Ovary (tissue), 10 donors: ENCODE data around the gene BTBD18. TPM values are rescaled to one million over a fixed set of nuclear protein-coding genes. Genes with fewer than 3 reads are reported as not detected.

Experiments used
- DNase-seq, 5 donors: peaks; one replicate each; pipeline ENCODE4 v3.0.0-alpha.2; 2019 to 2020
- H3K27ac ChIP-seq, 2 donors: fragments of 200-600 bp; one replicate each; pipeline versions ENCODE4 v1.5.1 to v1.8.0; 2019 to 2022
- H3K27me3 ChIP-seq: fragments of 200-600 bp; one replicate; pipeline ENCODE4 v1.8.0; 2022
- H3K36me3 ChIP-seq: fragments of 200-600 bp; sonication (generic); one replicate; pipeline ENCODE4 v1.5.1; 2019
- H3K4me1 ChIP-seq: one replicate; pipeline ENCODE4 v1.8.1; 2013; ENCODE audit warnings: mild to moderate bottlenecking, moderate library complexity; ENCODE audit not compliant: insufficient read depth
- H3K4me3 ChIP-seq: fragments of 200-600 bp; sonication (generic); one replicate; pipeline ENCODE4 v1.5.1; 2017
- H3K9me3 ChIP-seq, 2 donors: fragments of 200-600 bp in 1 of 2; sonication (generic) in 1 of 2; one replicate each; pipeline versions ENCODE4 v1.5.1 to v1.8.1; 2013 to 2019; ENCODE audit warnings: mild to moderate bottlenecking in 1 of 2, moderate library complexity in 1 of 2
- EP300 ChIP-seq: sonication (generic); formaldehyde crosslinking; IDR thresholded peaks from one replicate; pipeline ENCODE4 v1.6.1; 2017; ENCODE audit warnings: antibody characterized with exemption
- POLR2A ChIP-seq: fragments of 450-650 bp; IDR thresholded peaks from one replicate; pipeline ENCODE4 v1.6.1; 2017; ENCODE audit warnings: antibody characterized with exemption, mild to moderate bottlenecking, moderate library complexity
- WGBS, 3 donors: extraction: QIAGEN DNeasy Blood & Tissue Kit in 1 of 3; methylation state at CpG; one replicate each; pipeline versions ENCODE4 v1.1.5 to v1.1.7; 2013 to 2017; 5-methylcytosine and 5-hydroxymethylcytosine counted together
- intact Hi-C, 4 donors: fragments of 100-400 bp; cut with DNase I; formaldehyde crosslinking; loops; one replicate each; pipeline versions ENCODE4 v1.11.0 to v1.15.1; 2022 to 2023
- long read RNA-seq, 3 donors: library from polyadenylated mRNA in 2 of 3; unstranded in 2 of 3; transcript quantifications; one replicate each; pipeline ENCODE4 v2.0.0 and lab custom pipeline, GENCODE V29; 2021 to 2026
- polyA plus RNA-seq, 2 donors: library from polyadenylated mRNA; stranded (reverse); fragments of 200-250 nt in 1 of 2; fragments of 350-450 nt in 1 of 2; fragmentation: Illumina TruSeq in 1 of 2; extraction: RNeasy Lipid Tissue Mini Kit (QIAGEN cat#74804) in 1 of 2; gene quantifications; one replicate each; pipeline ENCODE4 v1.2.3, GENCODE V29; 2013 to 2014
- total RNA-seq, 7 donors: library from RNA; depleted of rRNA in 2 of 7; stranded (reverse); fragments of >200 nt in 2 of 7; fragmentation: NEBNext Ultra II Directional in 3 of 7; extraction: Animal tissue kit (Norgen Biotek cat#: 25700) in 3 of 7; gene quantifications; one replicate each; pipeline versions ENCODE4 v1.1.0 to v1.2.4, GENCODE V29; 2016 to 2023
- TF ChIP-seq, protein P1 (sequence below), 3 donors: fragments of 450-650 bp in 2 of 3; fragments of 200-600 bp in 1 of 3; IDR thresholded peaks; one replicate each; pipeline versions ENCODE4 v1.5.1 to v1.8.0; 2016 to 2022; ENCODE audit warnings: antibody characterized with exemption in 3 of 3, mild to moderate bottlenecking in 1 of 3
- donor health status: DM: no; HTN: no; CAD: no; lungs with moderate emphysema.
- donor health status: DM: no; HTN: no; CAD: no.
- donor health status: Bipolar disorder and iron deficiency.
- donor health status: DM: yes; HTN: yes; CAD: no.
- donor health status: DM: no; HTN: no; CAD: no.
- donor health status: DM: yes; HTN: yes; CAD: no.

The BTBD18 gene, protein sequence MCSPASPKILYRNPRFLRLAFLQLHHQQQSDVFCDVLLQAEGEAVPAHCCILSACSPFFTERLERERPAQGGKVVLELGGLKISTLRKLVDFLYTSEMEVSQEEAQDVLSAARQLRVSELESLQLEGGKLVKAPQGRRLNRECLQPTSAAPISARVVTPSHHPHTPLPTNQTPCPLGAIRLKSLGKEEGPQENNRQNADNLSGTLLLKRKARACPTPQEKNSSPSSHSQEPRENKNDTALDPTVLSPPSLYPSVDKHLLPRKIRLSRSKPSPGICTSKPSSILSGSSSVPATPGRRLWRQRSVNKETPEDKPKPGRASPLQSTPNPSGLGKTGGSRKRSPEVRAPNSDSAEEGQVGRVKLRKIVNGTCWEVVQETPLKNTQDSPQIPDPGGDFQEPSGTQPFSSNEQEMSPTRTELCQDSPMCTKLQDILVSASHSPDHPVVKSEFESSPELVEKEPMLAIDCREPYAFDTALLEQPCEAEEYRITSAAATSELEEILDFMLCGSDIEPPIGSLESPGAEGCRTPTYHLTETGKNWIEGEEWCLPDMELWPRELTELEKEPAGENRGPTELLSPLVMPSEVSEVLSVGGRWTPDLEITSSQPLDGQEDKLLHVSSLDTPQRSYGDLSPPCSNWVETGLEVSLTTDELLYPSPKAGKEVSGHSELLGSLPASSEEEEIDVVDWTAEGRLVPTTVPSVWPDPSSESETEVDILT
- total RNA-seq (not detected), polyA plus RNA-seq (under 1 TPM in 1 of 2 donors, not detected in 1; 0.02 TPM)
- long read RNA-seq, donor 1, result 0 reads
- long read RNA-seq, donor 2, partial matches to known transcripts, result 0 of 1 reads
- long read RNA-seq, donor 2, other reads (novel, unspliced or antisense), result 0 of 1 reads
- long read RNA-seq, donor 3, result 0 reads

DNA sequence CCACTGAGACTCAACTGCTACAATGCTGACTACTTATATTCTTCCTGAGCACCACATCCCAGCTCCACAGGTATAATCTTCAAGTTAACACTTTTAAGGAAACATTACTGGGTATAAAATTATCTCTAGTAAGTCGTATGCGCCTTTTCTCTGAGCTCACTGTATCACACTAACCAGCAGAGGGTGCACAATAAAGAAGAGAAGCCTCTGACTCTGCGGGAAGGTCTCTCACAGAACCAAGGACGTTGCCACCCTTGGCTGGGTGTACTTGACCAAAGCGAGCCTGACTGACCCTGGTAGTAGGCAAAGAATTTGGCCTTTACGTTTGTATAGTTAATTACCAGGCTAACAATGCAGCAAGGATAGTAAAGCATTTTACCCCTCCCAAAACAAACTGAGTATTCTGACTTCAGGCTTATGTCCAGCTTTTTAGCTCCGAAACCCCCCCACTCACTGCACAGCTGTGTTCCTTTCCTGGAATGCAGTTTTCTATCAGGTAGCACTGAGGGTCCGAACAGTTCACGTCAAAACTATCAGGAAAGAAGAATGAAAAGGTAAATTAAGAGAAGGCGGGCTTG is at the start of gene BTBD18:
BTBD18 (minus strand) TSS at position 144 of the 578 bp plus-strand sequence. CDS start 631 bp downstream, outside the sequence.
- intact Hi-C loops, result loop anchor here in 1 of 4 donors (10.0 kb wide), 1 partner anchor 53 kb away; no protein-coding TSS in a partner anchor
- 31 to 46% (median 33%) methylated on average over 10 of the region's 10 CpGs for WGBS, 3 donors
- no peaks in the 10 kb centered on the region for H3K4me1 ChIP-seq
- H3K4me3 ChIP-seq, result no peak within 1 kb of the TSS
- TF ChIP-seq, protein P1, sequence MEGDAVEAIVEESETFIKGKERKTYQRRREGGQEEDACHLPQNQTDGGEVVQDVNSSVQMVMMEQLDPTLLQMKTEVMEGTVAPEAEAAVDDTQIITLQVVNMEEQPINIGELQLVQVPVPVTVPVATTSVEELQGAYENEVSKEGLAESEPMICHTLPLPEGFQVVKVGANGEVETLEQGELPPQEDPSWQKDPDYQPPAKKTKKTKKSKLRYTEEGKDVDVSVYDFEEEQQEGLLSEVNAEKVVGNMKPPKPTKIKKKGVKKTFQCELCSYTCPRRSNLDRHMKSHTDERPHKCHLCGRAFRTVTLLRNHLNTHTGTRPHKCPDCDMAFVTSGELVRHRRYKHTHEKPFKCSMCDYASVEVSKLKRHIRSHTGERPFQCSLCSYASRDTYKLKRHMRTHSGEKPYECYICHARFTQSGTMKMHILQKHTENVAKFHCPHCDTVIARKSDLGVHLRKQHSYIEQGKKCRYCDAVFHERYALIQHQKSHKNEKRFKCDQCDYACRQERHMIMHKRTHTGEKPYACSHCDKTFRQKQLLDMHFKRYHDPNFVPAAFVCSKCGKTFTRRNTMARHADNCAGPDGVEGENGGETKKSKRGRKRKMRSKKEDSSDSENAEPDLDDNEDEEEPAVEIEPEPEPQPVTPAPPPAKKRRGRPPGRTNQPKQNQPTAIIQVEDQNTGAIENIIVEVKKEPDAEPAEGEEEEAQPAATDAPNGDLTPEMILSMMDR (IDR thresholded peaks at IDR 0.05), result no peak
- TF ChIP-seq EP300 (no peak), POLR2A (no peak)
- no peaks in the 10 kb centered on the region for H3K27me3 ChIP-seq
- DNase-seq, result no peak
- no peak within 1 kb of the TSS for H3K27ac ChIP-seq
- H3K9me3 ChIP-seq, result no peaks in the 10 kb centered on the region
- H3K36me3 ChIP-seq, result no peaks in the 10 kb centered on the region

DNA sequence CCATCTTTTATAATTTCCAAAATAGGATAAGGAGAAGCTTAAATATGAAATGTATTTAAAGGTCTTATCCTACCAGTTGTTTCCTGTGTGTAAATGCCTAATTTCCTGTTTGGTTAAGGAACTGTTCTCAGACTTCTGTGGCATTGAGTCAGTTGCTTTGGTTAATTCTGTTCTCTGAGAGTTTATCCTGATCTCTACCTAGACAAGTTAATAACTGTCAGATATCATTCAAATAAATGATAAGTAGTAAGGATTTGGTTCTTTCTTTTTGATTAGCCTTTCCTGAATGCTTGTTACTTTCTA is 49.5 kb upstream of the BTBD18 start:
- DNase-seq, result no peak
- Histone ChIP-seq H3K4me1 (peaks cover 3% of the 10 kb centered on the region), H3K4me3 (no peak overlapping the region), H3K9me3 (no peaks in the 10 kb centered on the region), H3K36me3 (no peaks in the 10 kb centered on the region), H3K27ac (no peak overlapping the region), H3K27me3 (no peaks in the 10 kb centered on the region)
- intact Hi-C loops, result loop anchor here in 2 of 4 donors (5.0 to 10.0 kb wide), 2 partner anchors 39 to 46 kb away; partner anchors contain the start of genes BTBD18 (in 1 of the 2) and CTNND1 (in 1 of the 2)
- TF ChIP-seq, protein P1 (IDR thresholded peaks at IDR 0.05), result no peak

DNA sequence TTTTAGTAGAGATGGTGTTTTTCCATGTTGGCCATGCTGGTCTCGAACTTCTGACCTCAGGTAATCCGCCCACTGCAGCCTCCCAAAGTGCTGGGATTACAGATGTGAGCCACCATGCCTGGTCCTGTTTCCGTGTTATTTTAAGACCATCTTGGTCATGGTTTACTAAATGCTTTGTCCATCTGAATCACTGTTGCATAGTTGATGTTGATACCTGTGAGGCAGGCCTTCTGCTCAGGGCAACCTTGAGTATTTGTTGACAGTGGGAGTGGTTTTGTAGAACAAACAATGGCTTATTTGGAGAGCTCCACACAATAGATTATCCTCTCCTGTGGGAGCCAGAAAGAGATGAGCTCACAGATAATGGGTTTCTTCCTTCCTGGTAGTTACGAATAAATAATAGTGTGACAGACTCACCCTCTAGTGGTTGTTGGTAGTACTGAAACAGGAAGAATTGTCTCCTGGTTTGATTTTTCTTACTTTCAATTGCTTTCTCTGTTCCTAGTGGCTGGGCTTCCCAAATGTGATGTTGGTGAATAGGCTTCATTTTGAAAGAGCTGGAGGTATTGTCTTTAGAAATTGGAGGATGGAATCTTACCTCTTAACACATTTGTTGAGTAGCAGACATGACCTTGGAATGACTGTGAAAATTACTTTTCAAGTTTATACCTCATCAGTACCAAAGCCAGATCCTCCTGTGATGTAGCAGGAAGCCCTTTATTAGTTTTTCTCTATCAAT is 49.0 kb upstream of the BTBD18 start:
- intact Hi-C loops, result loop anchor here in 2 of 4 donors (5.0 to 10.0 kb wide), 2 partner anchors 38 to 46 kb away; partner anchors contain the start of genes BTBD18 (in 1 of the 2) and CTNND1 (in 1 of the 2)
- no peak overlapping the region for H3K4me3 ChIP-seq
- TF ChIP-seq, protein P1 (IDR thresholded peaks at IDR 0.05), result peak; percentile 76 to 88 (median 81)
- no peak for TF ChIP-seq POLR2A
- H3K27me3 ChIP-seq, result no peaks in the 10 kb centered on the region
- H3K27ac ChIP-seq, result no peak overlapping the region
- H3K9me3 ChIP-seq, result no peaks in the 10 kb centered on the region
- WGBS, 3 donors, result 48 to 53% (median 53%) methylated on average over 4 of the region's 4 CpGs
- H3K36me3 ChIP-seq, result no peaks in the 10 kb centered on the region
- DNase-seq, result no peak
- peaks cover 3% of the 10 kb centered on the region for H3K4me1 ChIP-seq
